Measurements from ENCODE around the gene GART.
"Not testable (repeated sequence)": the region's sequence is repeated elsewhere in the genome, so short reads cannot be mapped to it uniquely, and the experiment has no call there.

GART gene

GRCh38 chr21:33514229-33514628 lies 27.7 kb downstream of the GART start:
- POLR2A ChIA-PET, result interaction anchor here (0.6 kb wide), 2 partner anchors 8 to 105 kb away, joined by 3 read pairs; no protein-coding TSS in a partner anchor
- no peak for DNase-seq (ENCODE audit: low read depth, low spot score)
- no peak for TF ChIP-seq CTCF (IDR thresholded peaks at IDR 0.05; ENCODE audit: insufficient read depth, low read length, missing control alignments)
- no peak overlapping the region for H3K4me3 ChIP-seq (ENCODE audit: low read depth, low read length)
- CTCF ChIA-PET, result no interaction called here

GRCh38 chr21:33512481-33512880 lies 29.4 kb downstream of the GART start:
- POLR2A ChIA-PET, result no interaction called here
- H3K4me3 ChIP-seq (ENCODE audit: low read depth, low read length), result no peak overlapping the region
- CTCF ChIA-PET, result interaction anchor here (1.0 kb wide), 1 partner anchor 314 kb away, joined by 3 read pairs; no protein-coding TSS in a partner anchor
- no peak for TF ChIP-seq CTCF (IDR thresholded peaks at IDR 0.05; ENCODE audit: insufficient read depth, low read length, missing control alignments)
- DNase-seq (ENCODE audit: low read depth, low spot score), result no peak

GRCh38 chr21:33511639-33512038 lies 30.3 kb downstream of the GART start:
- DNase-seq (ENCODE audit: low read depth, low spot score), result no peak
- H3K4me3 ChIP-seq (ENCODE audit: low read depth, low read length), result no peak overlapping the region
- CTCF ChIA-PET, result interaction anchor here (1.0 kb wide), 1 partner anchor 313 kb away, joined by 3 read pairs; no protein-coding TSS in a partner anchor
- TF ChIP-seq CTCF (IDR thresholded peaks at IDR 0.05; ENCODE audit: insufficient read depth, low read length, missing control alignments), result no peak
- POLR2A ChIA-PET, result interaction anchor here (0.6 kb wide), 1 partner anchor 20 kb away, joined by 3 read pairs; no protein-coding TSS in a partner anchor

GRCh38 chr21:33510826-33511225 lies 31.1 kb downstream of the GART start:
- no peak for DNase-seq (ENCODE audit: low read depth, low spot score)
- CTCF ChIA-PET, result no interaction called here
- H3K4me3 ChIP-seq (ENCODE audit: low read depth, low read length), result no peak overlapping the region
- no peak for TF ChIP-seq CTCF (IDR thresholded peaks at IDR 0.05; ENCODE audit: insufficient read depth, low read length, missing control alignments)
- POLR2A ChIA-PET, result interaction anchor here (0.6 kb wide), 1 partner anchor 21 kb away, joined by 3 read pairs; no protein-coding TSS in a partner anchor

- CTCF ChIA-PET; POLR2A ChIA-PET; DNase-seq (ENCODE audit: low read depth, low spot score); H3K4me3 ChIP-seq (ENCODE audit: low read depth, low read length): not testable (repeated sequence)
Observed at GRCh38 chr21:33507003-33507402, 34.9 kb downstream of the GART start.

- H3K4me3 ChIP-seq (ENCODE audit: low read depth, low read length), result no peak overlapping the region
- no peak for DNase-seq (ENCODE audit: low read depth, low spot score)
- ChIA-PET POLR2A (no interaction called here), CTCF (no interaction called here)
- no peak for TF ChIP-seq CTCF (IDR thresholded peaks at IDR 0.05; ENCODE audit: insufficient read depth, low read length, missing control alignments)
Observed at GRCh38 chr21:33505833-33506232, 36.1 kb downstream of the GART start.

GRCh38 chr21:33496345-33496744 lies 45.6 kb downstream of the GART start:
- ChIA-PET CTCF (interaction anchor here (1.5 kb wide), 1 partner anchor 16 kb away, joined by 3 read pairs; no protein-coding TSS in a partner anchor), POLR2A (no interaction called here)
- TF ChIP-seq CTCF (IDR thresholded peaks at IDR 0.05; ENCODE audit: insufficient read depth, low read length, missing control alignments), result no peak
- DNase-seq (ENCODE audit: low read depth, low spot score), result no peak
- no peak overlapping the region for H3K4me3 ChIP-seq (ENCODE audit: low read depth, low read length)
